ENCODE data around the gene PSME3IP1.

PSME3IP1 gene

DNA sequence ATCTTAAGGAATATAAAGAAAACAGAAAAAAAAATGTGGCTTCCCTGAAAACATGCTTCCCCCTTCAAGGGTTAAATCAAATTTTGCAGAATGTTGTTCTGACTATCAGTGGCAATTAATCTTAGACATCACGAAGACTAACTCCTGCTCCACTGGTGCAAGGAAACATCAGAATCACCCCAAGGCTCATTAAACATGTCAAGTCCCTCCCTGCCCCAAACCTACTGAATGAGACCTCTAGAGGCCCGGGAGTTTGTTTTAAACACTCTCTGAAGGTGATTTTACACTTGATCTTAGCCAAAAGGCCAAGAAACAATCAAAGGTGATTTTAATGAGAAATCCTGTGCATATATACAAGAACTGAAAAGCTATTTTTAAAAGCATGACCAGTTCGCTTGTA is 18.3 kb downstream of the PSME3IP1 start:
- DNase-seq = no peak

DNA sequence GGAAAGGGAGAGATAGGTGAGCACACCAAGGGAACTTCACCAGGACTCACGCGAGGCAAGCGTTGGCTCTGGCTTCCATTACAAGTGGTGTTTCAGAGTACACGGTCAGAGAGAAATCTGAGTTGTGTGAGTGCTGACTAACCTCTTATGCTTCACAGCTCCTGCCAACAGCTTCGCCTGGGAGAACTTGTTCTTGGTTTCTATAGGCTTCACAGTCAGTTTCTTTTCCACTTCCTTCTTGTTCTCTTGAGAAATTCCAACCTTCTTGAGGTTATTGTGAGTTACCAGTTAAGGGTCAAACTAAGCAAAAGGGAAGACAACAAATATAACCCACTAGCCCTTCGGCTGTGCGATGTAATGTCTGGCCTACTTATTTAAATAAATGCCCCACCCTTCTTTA is 18.9 kb downstream of the PSME3IP1 start:
- no peak for DNase-seq

DNA sequence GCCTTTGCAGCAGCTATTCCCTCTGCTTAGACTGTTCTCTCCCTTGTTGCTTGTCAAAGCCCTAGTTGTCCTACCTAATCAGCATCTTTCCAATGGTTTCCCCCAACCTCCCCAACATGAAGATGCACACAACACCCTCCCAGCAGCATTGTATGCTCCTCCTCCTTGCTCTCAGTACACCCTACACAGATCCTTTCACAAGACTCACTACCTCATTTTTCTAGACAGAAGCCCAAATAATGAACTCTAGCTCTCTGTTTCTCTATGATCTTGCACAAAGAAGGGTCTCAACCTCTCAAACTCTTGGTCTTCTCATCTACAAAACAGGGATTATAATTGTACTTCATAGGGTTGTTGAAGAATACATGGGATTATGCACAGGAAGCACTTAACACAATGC is 19.4 kb downstream of the PSME3IP1 start:
- DNase-seq = no peak

DNA sequence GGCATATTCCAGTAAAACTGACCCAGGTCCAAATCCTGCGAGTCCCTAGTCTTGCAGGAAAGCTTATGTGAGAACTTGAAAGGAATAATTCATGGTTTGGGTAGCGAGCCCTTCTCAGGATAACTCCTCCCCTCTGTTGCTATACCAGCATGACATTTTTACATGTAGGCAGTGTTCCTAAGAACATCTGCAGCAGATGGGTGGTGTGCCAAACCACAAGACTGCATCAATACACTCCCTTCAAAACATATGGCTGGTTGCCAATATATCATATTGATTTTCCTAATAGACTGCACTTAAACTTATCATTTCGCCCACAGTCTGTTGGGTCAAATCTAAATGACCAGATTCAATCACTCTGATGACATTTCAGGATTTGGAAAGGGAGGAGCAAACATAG is 19.9 kb downstream of the PSME3IP1 start:
- no peak for DNase-seq

DNA sequence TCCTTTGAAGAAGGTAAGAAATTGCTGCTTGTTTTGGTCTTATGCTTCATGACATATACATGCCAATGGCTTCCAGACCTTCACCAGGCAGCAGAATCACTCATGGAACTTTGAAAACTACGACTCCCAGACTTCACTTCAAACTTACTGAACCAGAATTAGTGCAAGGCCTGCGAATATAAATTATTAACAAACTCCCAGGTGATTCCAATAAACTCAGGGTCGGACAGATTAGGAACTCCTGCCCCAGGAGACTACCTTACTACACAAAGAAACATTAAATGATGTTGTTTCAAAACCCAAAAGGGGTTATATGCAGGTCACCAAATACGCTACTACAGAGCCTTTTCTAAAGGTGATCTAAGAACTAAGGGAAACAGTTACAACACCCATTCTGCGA is 20.4 kb downstream of the PSME3IP1 start:
- DNase-seq = no peak

DNA sequence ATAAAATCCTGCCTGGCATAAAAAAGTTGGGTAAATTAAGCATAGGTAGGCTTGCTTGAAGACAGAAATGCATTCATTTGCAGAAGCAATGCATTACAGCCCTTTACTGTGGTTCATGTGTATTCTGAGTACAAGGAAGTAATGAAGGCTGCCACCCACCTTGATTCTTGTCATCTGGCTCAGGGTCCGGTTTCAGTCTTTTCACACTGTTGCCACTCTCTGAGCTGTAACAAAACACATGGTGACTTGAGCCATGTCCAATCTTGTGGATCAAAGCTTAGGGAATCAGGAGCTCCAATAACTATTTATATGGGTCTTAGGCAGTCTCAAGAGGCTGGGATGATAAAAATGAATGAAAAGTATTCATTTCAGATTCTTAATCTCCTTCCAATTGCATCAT is 22.0 kb downstream of the PSME3IP1 start:
- no peak for DNase-seq

DNA sequence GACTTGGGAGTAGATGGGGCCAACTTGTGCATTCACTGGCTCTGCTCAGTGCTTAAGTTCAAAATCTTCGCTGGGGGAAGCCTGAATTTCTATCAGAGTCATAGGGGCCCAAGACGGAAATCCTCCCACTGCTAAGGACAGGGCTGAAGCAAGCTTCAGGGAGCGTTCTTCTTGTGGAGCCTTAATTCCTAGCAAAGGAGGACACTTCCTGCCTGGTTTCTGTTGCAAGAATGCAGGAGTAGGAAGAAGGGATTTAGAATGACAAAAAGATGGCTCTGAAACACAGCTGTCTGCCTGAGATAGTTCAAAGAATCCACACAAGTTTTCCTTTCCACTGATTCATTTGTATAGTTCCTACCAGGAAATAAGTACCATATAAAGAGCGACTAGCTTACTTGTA is 26.4 kb downstream of the PSME3IP1 start:
- DNase-seq = no peak

DNA sequence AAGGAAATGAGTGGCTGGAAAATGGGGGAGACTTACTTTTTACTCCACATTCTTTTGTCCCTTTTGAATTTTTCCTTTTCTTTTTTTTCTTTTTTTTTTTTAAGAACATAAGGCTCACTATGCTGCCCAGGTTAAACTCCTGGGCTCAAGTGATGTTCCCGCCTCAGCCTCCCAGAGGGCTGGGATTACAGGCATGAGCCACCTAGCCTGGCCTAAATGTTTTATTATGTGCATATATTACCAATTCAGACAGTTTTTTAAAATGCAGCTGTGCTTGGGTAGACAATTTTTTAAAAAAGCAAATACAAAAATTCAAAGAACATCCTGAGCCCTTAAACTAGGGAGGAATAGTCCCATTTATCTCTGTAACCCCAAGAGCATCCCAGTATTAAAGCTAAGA is 28.3 kb downstream of the PSME3IP1 start:
- no peak for DNase-seq

DNA sequence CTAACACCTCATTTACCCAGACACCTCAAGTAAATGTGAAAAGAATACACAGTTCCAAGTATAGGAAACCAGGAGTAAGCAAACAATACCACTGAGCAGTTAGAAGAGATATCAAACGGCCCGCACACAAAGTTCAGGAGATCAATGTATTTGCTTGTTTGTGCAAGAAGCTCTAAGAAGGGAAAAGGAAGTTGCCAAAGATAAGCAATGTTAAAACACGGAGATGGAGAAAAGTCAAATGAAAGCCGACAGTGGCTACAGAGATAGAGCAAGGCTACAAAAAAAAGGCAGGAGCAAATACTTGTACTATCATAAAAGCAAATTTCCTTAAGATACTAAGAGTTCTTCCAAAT is 29.5 kb downstream of the PSME3IP1 start:
- DNase-seq = no peak

DNA sequence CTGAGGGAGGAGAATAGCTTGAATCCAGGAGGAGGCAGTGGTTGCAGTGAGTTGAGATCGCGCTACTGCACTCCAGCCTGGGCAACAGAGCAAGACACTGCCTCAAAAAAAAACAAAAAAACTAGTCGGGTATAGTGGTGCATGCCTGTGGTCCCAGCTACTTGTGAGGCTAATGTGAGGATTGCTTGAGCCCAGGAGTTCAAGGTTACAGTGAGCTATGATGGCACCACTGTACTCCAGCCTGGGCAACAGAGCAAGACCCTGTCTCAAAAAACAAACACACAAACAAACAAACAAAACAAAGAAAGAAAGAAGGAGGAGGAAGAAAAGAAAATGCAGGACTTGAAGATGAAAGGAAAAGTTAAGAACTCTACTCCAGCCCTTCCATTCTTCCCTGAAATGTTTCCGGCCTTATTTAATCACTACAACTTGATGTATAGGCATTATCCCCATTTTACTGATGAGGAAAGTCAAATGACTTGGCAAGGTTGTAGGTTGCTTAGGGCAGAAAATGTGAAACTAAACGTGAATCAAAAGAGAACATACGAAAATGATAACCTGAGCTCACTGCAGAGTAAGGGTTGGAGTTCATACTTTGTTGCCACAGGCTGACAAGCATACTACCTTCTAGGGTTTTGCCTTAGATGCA is 30.0 kb downstream of the PSME3IP1 start:
- DNase-seq = no peak

DNA sequence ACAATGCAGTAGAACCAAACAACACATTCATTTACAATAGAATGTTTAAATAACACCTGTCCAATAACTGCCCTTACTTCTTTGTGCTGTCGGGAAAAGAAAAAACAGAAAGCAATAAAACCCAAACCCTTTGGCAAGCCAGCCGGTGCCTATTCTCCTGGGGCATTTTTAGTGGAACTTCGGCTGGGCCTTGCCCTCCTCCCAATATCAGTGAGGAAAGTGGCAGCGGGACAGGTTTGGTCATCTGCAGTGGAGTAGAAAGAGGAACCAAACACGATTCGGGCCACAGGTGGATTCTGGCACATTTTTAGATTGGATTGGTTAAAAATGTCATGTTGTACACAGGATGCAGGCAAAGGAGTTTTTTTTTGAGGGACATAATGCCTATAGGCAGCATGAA is 32.0 kb downstream of the PSME3IP1 start:
- DNase-seq = no peak

DNA sequence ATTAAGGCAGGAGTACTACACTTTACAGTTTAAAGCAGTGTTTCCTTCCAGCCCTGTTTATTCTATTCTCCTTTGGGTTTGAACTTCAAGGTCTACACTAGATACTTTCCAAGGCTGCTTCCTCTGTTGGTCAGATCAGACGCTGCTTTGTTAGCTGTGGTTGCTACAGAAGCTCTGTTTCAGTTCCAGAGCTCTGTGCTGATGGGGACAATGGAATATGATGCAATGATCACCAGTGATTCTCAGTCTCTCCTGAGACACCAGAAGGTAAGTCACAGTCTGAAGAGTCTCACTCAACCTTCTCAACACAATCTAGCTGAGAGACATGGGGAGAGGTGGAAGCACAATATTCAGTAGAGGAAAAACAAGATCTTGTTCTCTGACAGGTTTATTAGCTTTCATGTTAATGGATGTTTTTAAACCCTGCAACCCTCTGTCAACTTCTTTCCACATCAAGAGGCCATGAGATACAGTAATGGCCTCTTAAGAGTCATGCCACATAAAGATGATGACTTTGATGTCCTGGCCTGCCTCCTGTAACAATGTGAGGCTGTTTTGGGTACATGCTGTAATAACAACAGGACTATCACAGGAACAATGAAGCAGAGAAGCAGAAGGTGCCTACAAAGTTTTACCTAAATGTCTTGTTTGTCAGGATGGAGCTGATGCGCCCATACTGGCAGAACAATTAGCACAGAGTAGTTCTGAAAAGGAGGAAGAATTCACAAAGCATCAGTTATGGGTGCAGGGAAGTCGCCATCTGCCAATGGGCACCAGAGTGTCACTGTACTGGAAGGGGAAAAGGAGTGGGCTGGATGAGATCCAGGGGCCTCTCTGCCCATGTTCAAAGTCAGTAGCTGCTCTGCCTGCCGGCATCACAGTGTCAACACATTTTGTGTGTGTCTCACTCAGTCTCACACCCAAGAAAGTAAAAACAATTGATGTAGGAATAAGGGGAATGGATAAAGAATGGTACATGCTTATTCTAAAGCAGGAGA is 33.4 kb downstream of the PSME3IP1 start:
- no peak for DNase-seq

DNA sequence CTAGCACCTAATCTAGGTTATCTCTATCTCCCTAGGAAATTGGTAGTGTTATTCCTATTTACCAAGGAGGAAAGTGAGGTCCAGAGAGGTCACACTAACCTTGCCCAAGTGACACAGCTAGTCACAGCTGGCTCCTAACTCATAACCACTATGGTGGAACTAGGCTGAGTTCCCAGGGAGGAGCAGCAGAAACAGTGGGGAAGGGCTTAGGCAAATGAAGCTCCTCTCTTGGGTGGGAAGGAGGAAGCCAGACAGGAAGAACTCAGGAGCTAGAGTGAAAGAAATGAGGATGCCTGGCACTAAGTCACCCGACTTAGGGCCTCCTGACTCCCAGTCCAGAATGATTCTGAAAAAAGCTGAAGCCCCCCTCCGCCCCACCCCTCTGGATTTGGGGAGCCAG is 34.5 kb downstream of the PSME3IP1 start:
- DNase-seq = no peak

DNA sequence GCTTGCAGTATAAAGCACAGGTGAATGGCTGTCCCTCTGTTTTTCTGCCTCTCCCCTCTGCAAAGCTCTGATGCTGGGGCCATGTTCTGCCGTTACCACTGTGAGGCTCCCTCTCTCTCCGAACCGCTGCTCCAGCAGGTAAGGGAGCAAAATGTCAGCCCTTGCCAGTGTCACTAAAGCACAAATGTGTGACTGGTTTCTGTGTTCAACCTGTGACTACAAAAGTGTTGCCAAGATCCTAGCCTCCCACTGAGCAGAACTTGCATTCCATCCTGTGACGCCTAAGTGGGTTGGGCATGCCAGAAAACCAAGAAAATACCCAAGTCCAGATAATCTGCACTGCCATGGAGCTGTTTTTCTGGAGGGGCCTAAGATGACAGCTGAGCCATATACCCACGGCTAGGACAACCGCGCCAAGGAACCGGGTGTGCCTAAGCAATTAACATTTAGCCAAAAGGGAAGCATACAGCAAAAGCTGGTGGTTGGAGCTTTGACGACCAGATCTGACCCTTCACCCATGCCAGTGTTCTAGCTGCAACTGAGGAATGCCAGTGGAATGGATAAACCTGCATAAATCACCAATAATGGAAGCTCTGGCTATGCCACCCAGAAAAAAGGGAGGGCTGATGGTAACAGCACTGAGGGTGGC is 35.0 kb downstream of the PSME3IP1 start:
- DNase-seq = no peak

DNA sequence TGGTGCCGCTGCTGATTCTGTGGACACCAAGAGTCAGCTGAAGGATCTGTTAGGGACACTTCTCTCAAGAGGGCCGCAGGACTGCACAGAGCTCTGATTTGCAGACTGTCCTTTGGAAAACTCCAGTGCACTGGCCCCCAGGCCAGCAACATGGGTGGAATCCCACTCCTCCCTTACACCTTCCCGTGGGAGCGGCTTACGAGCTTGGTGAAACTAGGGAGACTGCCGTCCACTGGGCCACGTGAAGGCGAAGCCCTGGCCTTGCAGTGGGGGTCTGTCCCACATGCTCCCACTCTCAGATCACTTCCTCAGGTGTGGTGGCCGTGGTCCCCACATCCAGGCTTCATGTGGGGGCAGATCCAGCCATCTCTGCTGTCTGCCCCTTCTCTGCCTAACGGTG is 36.4 kb downstream of the PSME3IP1 start:
- DNase-seq = no peak

DNA sequence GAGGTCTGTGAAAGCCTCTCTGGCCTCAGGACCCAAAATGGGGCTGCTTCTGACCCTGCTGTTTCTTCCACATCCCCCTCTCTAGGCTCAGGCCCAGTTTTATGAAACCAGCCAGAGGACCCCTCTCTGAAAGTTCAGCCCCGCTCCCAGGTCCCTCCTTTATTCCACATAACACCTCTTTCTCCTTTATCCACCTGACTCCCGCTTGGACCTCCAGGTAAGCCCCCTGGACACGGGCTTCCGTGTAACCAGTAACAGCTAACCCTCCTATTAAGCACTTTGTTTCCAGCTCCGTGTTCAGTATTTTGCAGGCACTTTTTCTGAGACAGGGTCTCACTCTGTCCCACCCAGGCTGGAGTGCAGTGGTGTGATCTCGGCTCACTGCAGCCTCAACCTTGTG is 37.4 kb downstream of the PSME3IP1 start:
- no peak for DNase-seq

DNA sequence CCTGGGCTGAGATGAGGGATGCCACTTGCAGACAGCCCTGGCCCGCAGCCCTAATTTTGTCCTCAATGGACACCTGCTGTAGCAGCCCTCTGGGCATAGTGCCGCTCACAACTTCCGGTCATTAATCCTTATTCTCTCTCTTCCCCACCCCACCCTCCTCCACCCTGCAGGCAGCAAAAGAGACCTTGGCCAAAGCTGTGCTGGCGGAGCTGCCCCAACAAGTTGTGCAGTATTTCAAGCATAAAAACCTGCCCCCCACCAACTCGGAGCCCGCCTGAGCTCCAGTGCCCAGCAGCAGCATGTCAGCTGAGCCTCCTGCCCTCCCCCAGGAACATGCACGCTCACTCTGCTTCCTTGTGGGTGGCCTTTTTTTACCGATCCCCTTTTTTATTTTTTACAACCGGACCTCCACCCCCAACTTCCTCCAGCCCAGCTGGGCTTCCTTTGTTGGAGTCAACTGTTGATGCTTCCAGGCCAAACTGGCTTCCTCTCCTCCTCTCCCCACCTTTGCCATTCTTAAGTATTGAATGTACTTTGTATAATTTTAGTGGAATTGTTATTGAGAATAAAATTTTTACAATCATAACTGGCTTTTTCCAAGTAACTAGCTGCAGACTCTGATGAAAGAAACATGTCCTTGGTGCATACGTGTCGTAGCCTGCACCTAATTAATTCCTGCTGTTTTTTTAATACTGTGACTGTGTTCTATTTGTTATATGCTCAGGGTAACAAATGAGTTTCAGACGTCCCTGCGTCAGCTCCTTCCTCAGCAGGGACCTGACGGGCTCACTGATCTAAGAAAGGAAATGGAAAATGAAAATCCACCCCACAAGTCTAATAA is 38.2 kb downstream of the PSME3IP1 start:
- no peak for DNase-seq

DNA sequence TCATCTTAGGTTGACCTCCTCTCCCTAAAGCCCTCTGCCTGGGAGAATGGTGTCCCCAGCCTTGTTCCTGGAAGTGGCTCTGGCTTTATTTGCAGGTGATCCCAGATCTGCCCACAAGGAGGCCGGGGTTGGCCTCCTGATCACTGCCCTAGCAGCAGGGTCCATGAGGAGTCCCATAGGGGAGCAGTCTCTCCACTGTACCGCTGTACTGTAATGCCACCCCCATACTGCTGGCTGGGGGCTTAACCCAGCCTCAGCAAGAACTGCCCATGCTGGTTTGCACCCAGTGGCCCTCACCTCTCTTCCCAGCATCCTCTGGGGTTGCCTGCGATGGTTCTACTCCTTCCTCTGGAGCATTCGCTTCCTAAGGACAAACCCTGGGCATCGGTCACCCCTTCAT is 39.1 kb downstream of the PSME3IP1 start:
- DNase-seq = no peak

DNA sequence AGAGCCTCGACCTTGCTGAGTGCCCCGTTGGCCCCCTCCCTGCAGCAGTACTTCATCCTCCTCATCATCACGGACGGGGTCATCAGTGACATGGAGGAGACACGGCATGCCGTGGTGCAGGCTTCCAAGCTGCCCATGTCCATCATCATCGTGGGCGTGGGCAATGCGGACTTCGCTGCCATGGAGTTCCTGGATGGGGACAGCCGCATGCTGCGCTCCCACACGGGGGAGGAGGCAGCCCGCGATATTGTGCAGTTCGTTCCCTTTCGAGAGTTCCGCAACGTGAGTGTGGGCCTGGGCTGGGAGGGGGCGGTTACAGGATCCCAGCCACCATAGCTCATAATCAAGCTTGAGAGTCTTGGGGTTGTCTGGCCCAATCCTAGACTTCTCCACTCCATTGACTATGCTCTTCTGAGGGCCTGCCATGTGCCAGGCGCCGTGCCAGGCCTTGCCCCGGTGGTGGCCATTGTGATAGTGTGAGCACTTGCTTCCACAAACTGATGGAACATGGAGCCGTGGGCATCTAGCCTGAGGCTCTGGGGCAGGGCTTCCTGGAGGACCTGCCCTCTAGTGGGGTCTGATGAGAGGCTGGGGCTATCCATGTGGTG is 39.7 kb downstream of the PSME3IP1 start:
- no peak for DNase-seq

DNA sequence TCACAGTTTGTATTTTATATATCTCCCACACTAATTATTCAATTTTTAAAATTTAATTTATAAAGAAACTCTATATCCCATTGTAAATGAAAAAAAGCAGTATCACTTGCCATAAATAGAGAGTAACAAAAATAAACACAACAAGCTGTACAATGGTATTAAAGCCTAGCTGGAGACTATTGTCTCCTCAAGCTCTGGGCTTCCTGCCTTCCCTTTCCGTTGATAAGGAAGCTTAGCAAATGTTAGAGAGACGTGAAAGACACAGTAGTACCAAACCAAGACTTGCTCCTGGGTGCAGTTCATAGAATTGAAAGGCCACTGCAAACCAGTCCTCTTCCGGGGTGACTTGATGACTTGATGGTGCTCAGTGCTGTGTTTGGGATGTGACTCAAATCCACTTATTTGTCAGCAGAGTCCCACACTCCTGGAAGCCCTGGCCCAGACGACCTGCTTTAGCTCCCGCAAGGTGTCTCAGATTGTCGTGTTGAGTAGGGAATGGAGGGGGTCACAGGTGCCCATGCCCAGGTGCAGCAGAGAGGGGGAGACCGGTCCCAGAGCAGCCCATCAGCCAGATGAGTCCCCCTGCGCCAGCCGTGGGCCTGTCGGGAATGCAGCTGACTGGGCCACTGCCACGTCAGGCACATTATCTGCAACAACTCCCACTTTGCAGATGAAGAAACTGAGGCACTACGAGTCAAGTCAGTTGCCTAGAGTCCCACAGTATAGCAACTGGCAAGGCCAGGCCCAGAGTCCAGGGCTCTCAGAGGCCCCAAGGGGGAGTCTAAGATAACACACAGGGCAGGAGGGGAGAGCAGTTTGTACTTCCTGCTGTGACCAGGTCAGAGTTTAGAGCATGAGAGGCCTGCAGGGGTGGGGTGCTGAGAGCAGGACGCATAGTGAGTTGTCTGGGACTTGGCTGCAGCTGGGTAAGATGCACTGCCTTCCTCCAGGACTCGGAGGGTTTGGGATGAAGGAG is 40.5 kb downstream of the PSME3IP1 start:
- DNase-seq = no peak

DNA sequence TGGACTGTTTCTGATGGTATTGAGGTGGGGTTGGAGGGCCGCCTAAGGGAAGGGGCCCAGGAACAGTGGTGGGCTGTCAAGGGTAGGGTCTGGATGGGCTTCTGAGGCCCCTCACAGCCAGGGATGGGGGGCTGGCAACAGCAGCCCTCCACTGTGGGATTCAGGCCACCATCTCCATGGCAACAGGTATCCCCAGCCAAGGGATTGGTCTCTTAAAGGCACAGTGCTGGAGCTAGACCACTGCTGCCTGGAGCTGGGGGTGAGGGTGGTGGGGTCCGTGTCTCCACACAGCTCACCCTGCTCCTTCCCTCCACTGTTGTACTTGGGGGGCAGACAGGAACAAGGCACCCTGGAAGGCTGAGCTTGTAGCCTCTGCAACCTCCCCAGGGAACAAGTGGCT is 41.8 kb downstream of the PSME3IP1 start:
- DNase-seq = no peak
